Central memory CD4-positive, alpha-beta T cell (primary cell): ENCODE results near the gene ZNF367.

Source experiments
- DNase-seq: peaks from one replicate; pipeline ENCODE4 v3.0.0; 2022
- total RNA-seq, 3 experiments: gene quantifications; one replicate each; lab custom pipeline; 2026; lab: John Stamatoyannopoulos, UW

The ZNF367 gene
- total RNA-seq, result 12.7 to 51.9 (median 15.7) reads per million in 3 experiments

DNA sequence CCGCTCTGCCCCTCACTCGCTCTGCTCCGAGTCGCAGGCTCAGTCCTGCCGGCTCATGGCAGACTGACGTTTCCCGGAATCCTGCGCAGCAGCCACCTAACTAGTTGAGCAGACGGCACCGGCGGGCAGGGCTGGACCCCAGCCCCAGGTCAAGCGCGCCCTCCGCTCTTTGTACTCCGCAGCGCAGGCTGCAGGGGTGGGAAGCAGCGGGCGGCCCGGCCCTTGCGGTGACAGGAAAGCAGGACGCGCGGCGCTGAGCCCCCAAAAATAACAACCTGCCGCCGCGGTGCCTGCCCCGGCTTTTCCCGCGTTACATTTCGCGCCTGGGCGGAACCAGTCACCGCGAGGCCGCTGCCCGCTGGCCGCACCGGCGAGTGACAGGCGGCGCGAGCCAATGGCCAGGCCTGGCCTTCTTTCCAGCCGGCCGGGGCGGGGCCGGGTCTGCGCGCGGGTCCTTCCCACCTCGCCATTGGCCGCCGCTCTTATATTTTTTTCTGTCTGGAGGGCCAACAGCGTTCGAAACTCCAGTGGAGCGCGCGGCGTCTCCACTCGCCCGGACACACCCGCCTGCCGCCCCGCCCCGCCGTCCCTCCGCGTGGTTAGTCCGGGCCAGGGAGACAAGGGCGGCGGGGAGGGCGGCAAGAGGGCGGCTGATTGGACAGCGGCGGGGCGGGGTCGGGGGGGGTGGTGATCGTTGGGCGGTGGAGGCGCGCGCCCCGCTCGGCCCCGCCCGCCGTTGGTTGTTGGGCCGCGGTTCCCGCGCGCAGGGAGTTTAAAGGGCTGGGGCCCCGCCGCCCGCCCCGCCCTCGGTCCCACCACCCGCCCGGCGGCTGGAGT is at the start of gene ZNF367:
TSS of gene ZNF367 (minus strand) at position 288 of the 837 bp plus-strand sequence. CDS start 338 bp downstream, outside the sequence.
- DNase-seq, result peak; percentile 91

DNA sequence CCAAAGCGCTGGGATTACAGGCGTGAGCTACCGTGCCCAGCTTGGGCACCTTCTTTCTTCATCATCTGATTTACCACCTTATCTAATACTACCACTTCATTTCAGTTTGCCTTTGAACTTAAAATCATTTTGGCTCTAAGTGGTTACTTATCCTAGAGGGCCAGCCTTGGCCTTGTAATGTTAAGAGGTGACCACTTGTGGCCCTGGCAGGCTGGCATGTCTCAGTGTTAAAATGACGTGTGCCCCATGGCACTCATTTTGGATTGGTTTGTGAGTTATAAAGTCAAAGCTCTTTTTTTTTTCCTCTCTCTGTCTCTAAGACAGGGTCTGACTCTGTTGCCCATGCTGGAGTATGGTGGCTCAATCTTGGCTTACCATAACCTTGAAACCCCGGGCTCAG is 49.6 kb upstream of the ZNF367 start:
- no peak for DNase-seq

DNA sequence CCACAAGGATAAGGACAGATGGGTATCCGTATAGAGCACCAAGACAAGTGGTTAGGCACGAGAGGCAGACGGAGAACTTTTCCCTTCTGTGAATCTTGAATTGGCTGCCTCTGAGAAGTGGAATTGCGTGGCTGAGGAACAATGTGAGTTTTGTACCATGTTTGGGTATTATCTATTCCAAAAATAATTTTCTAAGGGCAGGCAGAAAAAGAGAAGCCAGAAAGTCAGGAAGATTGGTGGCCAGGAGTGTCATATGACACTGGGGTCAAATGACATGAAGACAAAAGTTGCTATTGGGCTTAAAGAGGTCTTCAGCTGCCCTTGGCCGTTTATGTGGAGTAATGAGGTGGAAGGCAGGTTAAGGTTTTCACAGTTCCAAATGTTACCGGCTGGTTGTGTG is 46.3 kb upstream of the ZNF367 start:
- no peak for DNase-seq

DNA sequence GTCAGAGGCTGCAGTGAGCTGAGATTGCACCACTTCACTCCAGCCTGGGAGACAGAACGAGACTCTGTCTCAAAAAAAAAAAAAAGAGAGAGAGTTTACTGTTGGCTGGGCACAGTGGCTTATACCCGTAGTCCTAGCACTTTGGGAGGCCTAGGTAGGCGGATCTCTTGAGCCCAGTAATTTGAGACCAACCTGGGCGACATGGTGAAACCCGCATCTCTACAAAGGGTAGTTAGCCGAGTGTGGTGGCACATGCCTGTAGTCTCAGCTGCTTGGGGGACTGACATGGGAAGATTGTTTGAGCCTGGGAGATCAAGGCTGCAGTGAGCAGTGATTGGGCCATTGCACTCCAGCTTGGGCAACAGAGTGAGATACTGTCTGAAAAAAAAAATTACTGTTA is 44.4 kb upstream of the ZNF367 start:
- DNase-seq, result no peak

DNA sequence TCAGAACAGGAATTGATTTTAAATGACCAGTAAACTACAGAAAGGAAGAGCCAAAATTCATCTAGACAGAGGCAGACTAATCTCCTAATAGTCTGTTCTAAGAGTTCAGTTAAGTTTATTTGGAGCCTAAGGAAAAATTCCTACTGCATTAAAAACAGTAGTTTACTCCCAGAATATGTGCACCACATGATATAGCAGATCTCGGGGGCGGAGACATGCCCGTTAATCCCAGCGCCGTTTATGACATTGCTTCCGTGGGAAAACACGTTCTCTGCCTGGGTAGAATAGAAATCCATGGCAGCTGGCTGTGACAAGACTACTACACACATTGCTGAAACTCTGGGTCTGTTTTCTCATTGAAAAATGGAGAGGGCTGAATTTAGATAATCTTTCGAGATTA is 43.2 kb upstream of the ZNF367 start:
- DNase-seq, result no peak

DNA sequence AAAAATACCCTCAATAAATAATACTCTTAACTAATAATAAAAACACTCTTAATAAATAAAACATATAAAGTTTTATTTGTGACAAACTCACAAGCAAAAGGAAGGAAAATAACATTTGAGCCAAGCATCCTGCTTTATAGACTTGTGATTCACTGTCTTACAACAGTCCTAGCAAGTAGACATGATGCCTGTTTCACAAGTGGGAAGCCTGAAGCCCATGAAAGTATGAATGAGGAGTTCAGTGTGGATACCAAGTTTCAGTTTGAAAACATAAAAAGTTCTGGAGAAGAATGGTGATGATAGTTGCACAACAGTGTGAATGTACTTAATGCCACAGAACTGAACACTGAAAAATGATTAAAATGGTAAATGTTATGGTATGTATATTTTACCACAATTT is 42.7 kb upstream of the ZNF367 start:
- no peak for DNase-seq

DNA sequence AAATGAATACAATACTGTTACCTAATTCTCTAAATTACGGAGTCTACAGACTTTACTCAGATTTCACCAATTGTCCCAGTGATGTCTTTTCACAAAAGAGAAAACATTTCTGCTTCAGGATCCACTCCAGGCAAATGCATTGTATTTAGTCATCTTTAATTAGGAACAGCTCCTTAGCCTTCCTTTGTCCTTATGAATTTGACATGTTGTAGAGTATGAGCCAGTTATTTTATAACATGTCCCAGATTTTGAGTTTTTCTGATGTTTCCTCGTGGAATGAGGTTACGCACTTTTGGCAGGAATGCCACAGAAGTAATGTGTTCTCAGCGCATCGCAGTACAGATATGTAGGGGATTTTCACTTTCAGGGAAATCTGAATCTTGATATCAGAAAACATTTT is 42.3 kb upstream of the ZNF367 start:
- no peak for DNase-seq

DNA sequence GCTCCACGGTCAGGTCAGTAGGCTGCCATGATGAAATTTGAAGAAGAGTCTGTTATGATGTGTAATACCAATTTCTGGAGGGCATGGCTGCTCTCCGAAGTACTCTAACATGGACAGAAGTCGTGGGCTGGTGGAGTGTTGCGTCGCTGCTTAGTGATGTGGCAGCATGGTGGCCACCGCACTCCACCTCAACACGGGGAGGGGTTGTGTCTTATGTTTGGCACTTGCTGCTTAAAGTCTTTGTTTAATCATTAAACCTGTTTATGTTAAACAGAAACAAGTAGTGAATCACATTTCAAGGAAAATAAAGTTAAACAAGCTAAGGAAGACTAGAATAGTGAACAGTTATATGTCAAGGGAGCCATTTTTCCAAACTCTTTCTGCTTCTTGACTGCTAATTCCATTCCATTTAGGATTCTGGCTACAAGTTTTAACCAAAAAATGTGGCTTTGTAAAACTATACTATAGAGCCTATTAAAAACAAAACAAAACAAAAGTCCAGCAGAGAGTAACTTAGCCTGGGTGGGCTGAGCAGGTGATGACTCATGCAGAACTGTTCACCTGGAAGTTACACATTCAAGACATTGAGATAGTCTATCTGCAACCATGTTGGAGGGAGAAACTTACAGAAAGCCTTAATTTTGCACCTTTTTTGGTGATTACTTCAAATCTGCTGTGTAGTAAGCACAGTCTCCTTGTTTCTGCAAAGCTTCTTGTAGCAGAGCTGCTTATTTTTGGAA is 41.3 kb upstream of the ZNF367 start:
- DNase-seq, result no peak

DNA sequence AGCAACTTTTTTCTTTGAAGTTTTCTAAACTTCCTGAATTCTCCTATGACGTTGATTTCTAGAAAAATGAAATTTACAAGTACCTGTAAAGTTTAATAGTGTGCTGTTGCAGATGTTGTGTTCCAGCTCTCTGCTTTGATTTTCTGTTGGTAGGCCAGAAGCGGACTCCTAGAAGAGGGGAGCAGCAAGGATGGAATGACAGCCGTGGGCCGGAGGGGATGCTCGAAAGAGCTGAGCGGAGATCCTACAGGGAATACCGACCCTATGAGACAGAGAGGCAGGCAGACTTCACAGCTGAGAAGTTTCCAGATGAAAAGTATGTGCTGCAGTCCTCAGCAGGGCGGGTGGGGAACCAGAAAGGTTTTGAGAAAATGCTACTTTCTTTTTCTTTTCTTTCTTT is 40.1 kb upstream of the ZNF367 start:
- DNase-seq, result no peak

DNA sequence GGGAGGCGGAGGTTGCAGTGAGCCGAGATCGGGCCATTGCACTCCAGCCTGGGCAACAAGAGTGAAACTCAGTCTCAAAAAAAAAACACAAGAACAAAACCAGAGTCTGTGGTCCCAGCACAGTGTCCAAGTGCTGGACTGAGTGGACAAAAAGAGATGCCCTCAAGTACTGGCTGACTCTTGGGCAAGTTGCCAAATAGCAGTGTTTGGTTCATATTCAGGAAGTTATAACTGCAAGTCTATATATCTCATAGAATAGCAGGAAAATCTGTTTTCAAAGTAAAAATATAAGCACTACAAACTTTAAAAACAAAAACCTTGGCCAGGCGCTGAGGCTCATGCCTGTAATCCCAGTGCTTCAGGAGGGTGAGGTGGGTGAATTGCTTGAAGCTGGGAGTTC is 39.1 kb upstream of the ZNF367 start:
- no peak for DNase-seq

DNA sequence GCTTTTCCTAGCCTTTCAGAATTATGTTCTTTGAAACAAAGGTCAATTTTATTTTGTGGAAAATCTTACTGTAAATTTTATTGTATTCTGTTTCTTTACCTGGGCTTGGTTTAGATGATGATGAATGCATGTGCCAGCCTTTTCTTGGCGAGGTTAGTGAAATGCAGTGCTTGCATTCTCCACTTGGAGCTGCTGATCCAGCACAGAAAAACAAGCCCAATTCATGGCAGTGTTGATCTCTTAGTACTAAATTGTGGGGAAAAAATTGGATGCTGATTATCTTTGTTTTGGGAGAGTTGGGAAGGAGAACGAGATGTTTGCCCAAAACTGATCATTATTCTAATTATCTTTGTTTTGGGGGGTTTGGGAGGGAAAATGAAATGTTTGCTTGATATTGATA is 35.5 kb upstream of the ZNF367 start:
- no peak for DNase-seq

DNA sequence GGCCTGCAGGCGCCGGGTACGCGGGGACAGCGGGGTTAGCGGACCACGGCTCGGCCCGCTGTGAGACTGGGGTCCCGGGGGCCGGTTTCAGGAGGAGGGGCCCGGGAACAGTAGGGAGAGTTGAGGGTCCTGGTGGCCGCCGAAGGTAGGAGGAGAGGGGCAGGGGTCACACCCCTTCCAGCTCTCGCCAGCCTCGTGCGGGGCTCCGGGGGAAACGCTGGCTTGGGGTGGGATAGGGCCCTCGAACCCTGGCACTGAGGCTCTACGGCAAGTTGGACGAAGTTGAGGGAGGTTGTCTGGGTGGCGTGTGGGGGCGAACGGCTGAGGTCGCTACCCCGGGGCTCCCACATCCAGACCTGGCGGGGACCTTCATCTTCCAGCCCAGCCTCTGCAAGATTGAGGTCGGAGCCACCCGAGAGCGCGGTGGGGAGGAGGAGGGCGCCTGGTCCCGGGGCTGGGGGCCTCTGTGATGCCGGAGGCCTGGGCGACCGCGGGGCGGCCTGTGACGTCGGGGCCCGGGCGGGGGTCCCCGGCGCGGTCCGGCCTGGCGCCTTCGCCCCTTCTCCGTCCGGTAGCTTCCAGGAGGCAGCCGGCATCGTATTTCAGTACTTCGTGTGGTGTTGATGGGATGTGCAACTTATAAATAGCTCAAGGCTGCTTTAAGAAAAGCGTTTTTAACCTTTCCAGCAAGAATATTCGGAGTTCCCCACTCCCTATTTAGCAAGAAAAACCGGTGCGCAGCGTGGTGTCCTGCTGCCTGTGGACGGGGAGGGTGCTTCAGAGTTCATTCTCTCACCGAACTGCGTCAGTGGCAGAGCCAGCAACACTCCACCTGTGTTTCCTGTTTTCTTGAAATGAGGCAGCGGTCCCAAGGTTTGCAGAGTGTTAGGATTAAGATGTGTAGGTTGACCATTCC is 32.7 kb upstream of the ZNF367 start:
- DNase-seq, result peak; percentile 58

DNA sequence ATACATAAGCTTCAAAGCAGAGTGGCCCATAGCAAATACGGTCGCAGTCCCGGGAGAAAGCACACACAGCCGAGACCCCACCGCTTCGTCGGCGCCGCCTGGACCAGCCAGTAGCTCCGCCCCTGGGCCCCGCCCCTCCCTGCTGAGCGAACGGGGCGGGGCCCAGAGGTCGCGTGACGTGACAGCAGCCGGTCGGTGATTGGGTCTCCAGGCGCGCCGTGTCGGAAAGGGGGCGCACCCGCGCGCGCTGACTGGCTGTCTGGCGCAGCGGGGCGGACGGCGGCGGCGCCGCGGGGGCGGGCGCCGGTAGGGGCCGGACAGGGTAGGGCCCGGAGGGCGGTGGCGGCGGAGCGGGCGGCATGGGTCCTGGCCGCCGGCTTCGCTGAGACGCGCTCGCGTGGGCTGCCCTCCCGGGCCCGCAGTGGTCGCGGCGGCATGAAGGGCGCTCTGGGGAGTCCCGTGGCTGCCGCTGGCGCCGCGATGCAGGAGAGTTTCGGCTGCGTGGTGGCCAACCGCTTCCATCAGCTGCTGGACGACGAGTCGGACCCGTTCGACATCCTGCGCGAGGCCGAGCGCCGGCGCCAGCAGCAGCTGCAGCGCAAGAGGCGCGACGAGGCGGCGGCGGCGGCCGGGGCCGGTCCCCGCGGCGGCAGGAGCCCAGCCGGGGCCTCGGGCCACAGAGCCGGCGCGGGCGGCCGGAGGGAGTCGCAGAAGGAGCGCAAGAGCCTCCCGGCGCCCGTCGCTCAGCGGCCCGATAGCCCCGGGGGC is 31.9 kb upstream of the ZNF367 start, which contains the start of gene HABP4:
TSS of gene HABP4 (plus strand) at position 325 of the 768 bp plus-strand sequence. CDS start at position 436, 111 bp downstream.
- peak; percentile 93 for DNase-seq

DNA sequence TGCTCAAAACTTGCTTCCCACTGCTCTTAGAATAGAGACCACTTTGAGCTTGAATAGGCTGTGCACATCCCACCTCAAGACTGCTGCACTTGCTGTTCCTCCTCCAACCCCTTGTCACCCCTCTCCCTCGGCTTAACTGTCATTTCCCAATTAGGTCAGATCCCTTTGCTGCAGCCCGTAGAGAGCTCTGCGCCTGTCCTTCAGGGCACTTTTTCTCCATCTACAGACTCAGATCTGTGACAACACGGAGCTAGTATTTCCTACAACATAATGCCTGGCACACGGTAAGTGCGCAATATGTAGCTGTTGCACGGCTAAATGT is 31.3 kb upstream of the ZNF367 start:
- no peak for DNase-seq

DNA sequence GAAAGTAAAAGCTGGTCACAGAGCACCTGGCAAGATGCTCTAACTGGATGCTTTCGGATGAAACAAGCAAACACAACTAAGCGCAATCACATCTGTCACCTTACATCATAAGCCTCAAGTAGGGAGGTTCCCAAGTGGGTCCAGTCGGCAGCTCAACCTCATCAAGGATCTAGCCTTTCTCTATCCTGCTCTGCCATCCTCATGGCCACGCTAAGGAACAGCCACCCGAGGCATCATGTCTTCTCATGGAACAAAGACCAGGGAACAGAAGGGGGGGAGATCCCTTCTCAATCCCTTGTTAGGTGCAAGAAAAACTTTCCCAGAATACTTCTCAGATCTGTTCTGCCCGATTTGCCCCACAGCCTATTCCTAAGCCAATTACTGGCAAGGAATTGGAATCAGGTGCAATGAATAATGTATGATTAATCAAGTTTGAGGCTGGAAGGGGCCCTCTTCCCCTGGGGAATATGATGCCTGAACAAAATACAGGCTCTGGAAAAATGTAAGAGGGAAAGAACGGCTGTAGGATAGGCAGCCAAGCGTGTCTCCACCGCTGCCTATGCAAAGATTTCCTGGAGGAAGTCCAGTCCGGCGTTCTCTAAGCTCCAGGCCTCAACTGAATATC is 30.5 kb upstream of the ZNF367 start:
- DNase-seq, result no peak

DNA sequence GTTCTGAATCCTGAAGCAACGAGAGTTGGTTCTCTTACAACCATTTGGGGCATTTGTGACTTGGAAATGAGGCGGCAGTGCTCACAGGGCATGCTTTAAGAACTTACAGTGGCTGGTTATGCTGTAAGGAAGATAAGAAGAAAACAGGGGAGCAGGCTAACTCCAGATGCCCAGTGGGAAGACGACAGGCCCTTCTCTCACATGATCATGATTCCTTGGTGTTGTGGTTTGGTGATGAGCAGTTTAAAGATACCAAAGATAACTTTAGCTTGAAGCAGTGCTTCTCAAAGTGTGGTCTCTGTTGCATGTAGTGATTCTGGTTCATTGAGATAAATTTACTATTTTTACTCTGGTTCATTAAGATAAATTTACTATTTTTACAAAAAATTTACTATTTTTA is 29.2 kb upstream of the ZNF367 start:
- DNase-seq, result no peak

DNA sequence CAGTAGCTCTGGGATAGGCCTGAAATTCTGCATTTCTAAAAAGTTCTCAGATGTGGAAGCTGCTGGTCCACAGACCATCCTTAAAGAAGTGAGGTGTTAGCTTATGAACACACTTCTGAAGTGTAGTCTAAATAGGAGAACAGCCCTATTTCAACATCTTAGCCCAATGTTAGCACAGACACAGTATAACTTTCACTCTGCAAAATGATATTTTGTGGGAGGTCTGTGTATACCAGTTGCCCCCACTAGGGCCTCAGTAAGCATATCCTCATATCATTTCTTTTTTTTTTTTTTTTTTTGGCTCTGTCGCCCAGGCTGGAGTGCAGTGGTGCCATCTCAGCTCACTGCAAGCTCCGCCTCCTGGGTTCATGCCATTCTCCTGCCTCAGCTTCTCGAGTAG is 24.3 kb upstream of the ZNF367 start:
- DNase-seq, result no peak

DNA sequence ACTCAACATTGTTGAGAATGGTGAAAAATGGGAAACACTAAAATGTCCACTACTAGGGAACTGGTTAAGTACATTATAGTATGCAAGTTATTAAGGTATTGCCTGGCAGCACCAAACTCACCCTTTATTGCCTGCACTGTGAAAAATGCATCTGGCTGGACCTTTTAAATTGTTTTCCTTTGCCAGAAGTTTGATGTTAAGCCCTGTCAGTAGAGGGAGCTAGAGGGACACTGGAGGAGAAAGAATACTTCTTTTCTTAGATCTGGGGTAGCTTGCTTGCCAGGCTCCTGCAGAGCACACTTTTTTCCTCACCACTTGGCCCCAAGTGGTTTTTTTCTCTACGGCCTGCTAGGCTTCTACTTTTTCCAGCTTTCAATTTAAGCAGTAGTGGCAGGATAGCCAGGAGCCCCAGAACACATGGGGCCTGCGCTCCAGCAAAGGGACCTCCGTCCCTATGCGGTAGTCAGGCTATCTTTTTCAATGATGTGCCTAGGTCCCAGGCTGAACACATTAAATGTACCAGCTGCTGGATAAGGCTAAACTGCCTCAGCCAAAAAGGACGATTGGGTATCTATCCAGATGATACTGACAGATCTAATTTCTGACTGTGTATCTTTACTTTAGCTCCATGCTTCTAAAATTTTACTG is 23.8 kb upstream of the ZNF367 start:
- DNase-seq, result no peak

DNA sequence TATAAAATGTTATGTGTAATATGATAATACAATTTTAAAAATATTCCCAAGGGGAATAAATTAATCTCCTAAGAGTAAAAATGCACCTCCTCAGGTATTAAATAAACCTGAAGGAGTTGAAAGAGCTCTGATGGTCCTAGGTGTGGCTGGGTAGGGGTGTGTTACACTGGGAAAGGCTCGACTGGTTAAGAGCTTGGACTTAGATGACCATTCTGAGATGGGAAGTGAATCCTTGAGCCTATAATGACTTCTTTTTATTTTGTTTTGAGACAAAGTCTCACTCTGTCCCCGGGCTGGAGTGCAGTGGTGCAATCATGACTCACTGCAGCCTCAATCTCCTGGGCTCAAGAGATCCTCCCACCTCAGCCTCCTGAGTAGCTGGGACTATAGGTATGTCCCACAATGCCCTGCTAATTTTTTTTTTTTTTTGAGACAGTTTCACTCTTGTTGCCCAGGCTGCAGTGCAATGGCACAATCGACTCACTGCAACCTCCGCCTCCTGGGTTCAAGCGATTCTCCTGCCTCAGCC is 22.6 kb upstream of the ZNF367 start:
- DNase-seq, result no peak

DNA sequence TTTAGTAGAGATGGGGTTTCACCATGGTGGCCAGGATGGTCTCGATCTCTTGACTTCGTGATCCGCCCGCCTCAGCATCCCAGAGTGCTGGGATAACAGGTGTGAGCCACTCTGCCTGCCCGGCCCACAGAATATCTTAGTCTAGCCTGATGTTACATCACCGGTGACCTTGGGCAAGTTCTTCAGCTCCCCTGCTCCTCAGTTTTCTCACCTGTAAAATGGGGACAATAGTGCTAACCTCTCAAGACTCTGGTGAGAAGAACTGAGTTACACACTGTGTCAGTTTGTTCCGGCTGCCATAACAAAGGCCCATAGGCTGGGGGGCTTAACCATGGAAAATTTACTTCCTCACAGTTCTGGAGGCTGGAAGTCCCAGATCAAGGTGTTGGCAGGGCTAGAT is 19.3 kb upstream of the ZNF367 start:
- DNase-seq, result no peak
